Activated CD8-positive, alpha-beta T cell treated with anti-CD3 and anti-CD28 coated beads for 36 hours (primary cell): ENCODE data around the gene USP34. TPM values are rescaled to one million over a fixed set of nuclear protein-coding genes. Genes with fewer than 3 reads are reported as not detected.
A peak's percentile ranks its signal among the peaks of the same experiment; 100 is the strongest.

Experiments
- ATAC-seq: fragments of 200-7000 bp; cut with Tn5 transposase; one replicate; pipeline ENCODE4 v1.10.0; 2021; ENCODE audit warnings: mild to moderate bottlenecking, moderate library complexity
- CTCF ChIA-PET: fragments of 350-600 bp; sonication (Branson Sonifier 250); formaldehyde crosslinking; loops from one replicate; lab custom pipeline; 2021; ENCODE audit warnings: antibody characterized with exemption; lab: Charles Lee
- POLR2A ChIA-PET: fragments of 350-600 bp; sonication (Branson Sonifier 250); formaldehyde crosslinking; loops from one replicate; lab custom pipeline; 2021; ENCODE audit warnings: antibody characterized with exemption; lab: Charles Lee
- DNase-seq: peaks from one replicate; pipeline ENCODE4 v3.0.0-alpha.2; 2020
- H3K27ac Mint-ChIP-seq: one replicate; pipeline ENCODE4 v1.8.0; 2021; ENCODE audit warnings: mild to moderate bottlenecking, mixed read lengths
- H3K27me3 Mint-ChIP-seq: one replicate; pipeline ENCODE4 v1.8.0; 2021; ENCODE audit warnings: mixed read lengths
- H3K36me3 Mint-ChIP-seq: one replicate; pipeline ENCODE4 v1.8.0; 2021; ENCODE audit warnings: low read depth, mixed read lengths
- H3K4me1 Mint-ChIP-seq: one replicate; pipeline ENCODE4 v1.8.0; 2021; ENCODE audit warnings: low read depth, mixed read lengths
- H3K4me3 Mint-ChIP-seq: one replicate; pipeline ENCODE4 v1.8.0; 2021; ENCODE audit warnings: mild to moderate bottlenecking, moderate library complexity, mixed read lengths
- H3K9me3 Mint-ChIP-seq: one replicate; pipeline ENCODE4 v1.8.0; 2021; ENCODE audit warnings: mixed read lengths
- intact Hi-C: fragments of 100-400 bp; cut with micrococcal nuclease; formaldehyde crosslinking; loops from one replicate; pipeline ENCODE4 v1.10.0; 2022
- total RNA-seq, 2 experiments: library from RNA; stranded (reverse); gene quantifications; one replicate each; pipeline ENCODE4 v1.2.3, GENCODE V29; 2021
- TF ChIP-seq, protein P1 (sequence below): fragments of 200-600 bp; IDR thresholded peaks from one replicate; pipeline ENCODE4 v1.8.0; 2022; ENCODE audit warnings: antibody characterized with exemption, mild to moderate bottlenecking

USP34 gene
- total RNA-seq, 2 experiments from 2014 or later, result 69.0 to 71.3 TPM

DNA sequence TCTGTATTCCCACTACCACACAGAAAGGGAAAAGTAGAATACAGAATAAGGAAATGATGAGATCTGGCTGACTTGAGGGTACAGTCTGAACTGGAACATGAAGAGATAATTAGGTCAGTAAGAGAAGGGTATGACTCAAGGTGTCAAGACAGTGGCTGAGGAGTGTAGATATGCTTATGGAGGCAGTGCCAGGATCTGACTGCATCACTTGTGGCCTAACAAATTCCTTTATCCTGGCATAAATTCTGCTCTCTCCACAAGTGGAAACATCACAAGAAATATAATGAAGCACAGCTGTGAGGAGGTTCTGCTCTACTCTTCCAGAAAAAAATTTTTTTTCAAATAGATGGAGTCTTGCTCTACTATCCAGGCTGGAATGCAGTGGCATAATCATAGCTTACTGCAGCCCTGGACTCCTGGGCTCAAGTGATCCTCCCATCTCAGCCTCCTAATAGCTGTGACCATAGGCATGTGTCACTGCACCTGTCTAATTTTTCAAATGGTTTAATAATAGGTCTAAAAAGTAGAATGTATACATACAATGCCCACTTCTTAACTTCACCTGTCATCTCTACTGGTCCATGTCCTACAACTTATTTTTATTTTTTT, 223.6 kb downstream of the USP34 start:
- ATAC-seq (no peak), DNase-seq (no peak)
- ChIA-PET CTCF (no interaction called here), POLR2A (no interaction called here)
- Mint-ChIP-seq H3K36me3 (peaks cover 21% of the 10 kb centered on the region), H3K27me3 (no peaks in the 10 kb centered on the region), H3K4me3 (no peak overlapping the region), H3K4me1 (peaks cover 3% of the 10 kb centered on the region), H3K9me3 (no peaks in the 10 kb centered on the region), H3K27ac (no peak overlapping the region)
- intact Hi-C loops, result no loop called here
- TF ChIP-seq, protein P1, sequence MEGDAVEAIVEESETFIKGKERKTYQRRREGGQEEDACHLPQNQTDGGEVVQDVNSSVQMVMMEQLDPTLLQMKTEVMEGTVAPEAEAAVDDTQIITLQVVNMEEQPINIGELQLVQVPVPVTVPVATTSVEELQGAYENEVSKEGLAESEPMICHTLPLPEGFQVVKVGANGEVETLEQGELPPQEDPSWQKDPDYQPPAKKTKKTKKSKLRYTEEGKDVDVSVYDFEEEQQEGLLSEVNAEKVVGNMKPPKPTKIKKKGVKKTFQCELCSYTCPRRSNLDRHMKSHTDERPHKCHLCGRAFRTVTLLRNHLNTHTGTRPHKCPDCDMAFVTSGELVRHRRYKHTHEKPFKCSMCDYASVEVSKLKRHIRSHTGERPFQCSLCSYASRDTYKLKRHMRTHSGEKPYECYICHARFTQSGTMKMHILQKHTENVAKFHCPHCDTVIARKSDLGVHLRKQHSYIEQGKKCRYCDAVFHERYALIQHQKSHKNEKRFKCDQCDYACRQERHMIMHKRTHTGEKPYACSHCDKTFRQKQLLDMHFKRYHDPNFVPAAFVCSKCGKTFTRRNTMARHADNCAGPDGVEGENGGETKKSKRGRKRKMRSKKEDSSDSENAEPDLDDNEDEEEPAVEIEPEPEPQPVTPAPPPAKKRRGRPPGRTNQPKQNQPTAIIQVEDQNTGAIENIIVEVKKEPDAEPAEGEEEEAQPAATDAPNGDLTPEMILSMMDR, result no peak

DNA sequence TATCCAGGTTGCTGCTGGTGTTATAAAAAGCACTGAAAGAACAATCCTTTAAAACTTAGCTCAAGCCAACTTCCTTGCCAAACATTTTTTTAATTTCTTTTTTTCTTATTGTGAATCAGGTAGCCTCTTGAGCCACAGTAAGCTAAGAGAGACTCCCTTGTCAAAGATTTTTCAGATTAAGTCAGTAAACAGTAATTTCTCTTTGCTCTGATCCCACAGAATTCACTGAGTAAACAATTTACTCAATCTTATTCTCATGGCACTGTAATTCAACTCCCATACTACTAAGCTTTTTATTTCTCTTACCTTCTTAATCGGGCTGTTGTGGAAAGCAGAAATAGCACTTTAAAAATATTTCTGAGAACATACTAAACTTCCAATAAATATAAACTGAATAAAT, 226.2 kb downstream of the USP34 start:
- Mint-ChIP-seq H3K27ac (peak overlapping the region; percentile 53), H3K27me3 (no peaks in the 10 kb centered on the region), H3K36me3 (peaks cover 34% of the 10 kb centered on the region), H3K9me3 (no peaks in the 10 kb centered on the region), H3K4me1 (peaks cover 4% of the 10 kb centered on the region), H3K4me3 (no peak overlapping the region)
- TF ChIP-seq, protein P1, result no peak
- ChIA-PET POLR2A (no interaction called here), CTCF (interaction anchor here (0.6 to 1.0 kb wide), 2 partner anchors 11 to 188 kb away, joined by 3 to 4 read pairs; no protein-coding TSS in a partner anchor)
- no peak for DNase-seq
- intact Hi-C loops, result no loop called here
- no peak for ATAC-seq

DNA sequence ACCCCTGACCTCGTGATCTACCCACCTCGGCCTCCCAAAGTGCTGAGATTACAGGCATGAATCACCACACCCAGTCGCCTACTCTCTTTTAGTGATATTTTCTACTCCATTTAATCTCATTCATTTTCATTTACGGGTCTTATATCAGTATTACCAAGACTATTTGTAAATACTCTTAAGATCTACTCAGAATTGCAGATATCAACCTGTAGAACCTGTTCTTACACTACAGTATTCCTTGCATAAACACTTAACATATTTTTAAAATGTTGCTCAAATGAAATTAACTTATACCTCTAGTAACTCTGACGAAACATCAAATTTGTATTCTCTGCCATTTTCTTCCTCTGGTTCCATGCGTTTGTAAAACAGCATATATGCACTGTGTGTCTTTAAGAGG, 229.6 kb downstream of the USP34 start:
- peaks cover 17% of the 10 kb centered on the region for H3K4me1 Mint-ChIP-seq
- no peaks in the 10 kb centered on the region for H3K27me3 Mint-ChIP-seq
- ATAC-seq, result no peak
- H3K27ac Mint-ChIP-seq, result no peak overlapping the region
- peaks cover 35% of the 10 kb centered on the region for H3K36me3 Mint-ChIP-seq
- intact Hi-C loops, result no loop called here
- no peak overlapping the region for H3K4me3 Mint-ChIP-seq
- TF ChIP-seq, protein P1, result no peak
- CTCF ChIA-PET, result no interaction called here
- H3K9me3 Mint-ChIP-seq, result no peaks in the 10 kb centered on the region
- POLR2A ChIA-PET, result no interaction called here
- DNase-seq, result no peak

DNA sequence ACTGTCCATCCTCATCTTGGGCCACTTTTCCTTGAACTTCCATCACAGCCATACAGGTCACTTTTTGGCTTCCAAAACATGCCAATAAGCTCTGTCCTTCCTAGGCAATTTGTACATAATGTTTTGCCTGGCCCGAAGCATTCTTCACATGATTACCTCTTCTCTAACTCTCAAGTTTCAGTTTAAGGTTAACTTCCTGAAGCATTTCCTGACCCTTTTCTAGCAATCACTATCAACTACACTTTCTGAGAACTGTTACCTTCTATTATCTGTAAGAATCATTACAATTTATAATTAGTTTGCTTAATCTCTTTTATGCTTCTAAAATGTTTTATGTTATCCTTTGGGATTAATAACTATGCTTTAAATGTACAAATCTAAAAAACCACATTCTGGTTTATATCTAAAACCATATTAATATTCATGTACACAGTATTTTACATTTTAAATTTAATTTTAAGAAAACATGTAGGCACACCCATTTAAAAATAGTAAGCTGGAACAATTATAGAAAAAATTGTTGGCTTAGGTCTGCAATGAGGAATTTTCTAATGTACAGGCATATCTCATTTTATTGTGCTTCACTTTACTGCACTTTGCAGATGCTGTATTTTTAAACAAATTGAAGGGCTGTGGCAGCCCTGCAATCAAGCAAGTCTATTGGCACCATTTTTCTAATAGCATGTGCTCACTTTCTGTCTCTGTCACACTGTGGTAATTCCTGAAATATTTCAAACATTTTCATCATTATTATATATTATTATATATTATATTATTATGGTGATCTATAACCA, 232.5 kb downstream of the USP34 start:
- intact Hi-C loops, result no loop called here
- DNase-seq, result no peak
- H3K36me3 Mint-ChIP-seq, result peaks cover 25% of the 10 kb centered on the region
- H3K27me3 Mint-ChIP-seq, result no peaks in the 10 kb centered on the region
- H3K4me3 Mint-ChIP-seq, result no peak overlapping the region
- ChIA-PET CTCF (interaction anchor here (1.5 kb wide), 1 partner anchor 17 kb away, joined by 5 read pairs; no protein-coding TSS in a partner anchor), POLR2A (interaction anchor here (0.7 to 0.9 kb wide), 2 partner anchors 18 to 22 kb away, joined by 3 to 4 read pairs; no protein-coding TSS in a partner anchor)
- TF ChIP-seq, protein P1, result no peak
- H3K9me3 Mint-ChIP-seq, result no peaks in the 10 kb centered on the region
- peak overlapping the region; percentile 89 for H3K27ac Mint-ChIP-seq
- H3K4me1 Mint-ChIP-seq, result peaks cover 17% of the 10 kb centered on the region
- no peak for ATAC-seq

DNA sequence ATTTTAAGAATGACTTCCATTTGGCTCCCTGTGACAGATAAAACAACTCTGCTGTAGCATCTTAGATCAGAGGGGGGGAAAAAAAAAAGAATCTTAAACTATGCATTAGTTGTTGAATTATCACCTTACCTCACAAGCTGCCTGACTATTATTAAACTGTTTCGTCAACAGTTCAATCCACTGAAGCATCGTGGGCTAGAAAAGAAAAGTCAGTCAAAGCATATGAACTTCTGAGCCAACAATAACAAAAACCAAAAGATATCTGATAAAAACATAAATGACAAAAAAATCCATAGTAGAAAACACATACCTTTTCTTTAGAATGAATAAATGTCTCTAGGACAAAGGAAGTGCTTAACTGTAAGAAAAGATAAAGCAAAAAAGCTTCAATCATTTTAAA, 235.2 kb downstream of the USP34 start:
- POLR2A ChIA-PET, result no interaction called here
- Mint-ChIP-seq H3K4me1 (peaks cover 13% of the 10 kb centered on the region), H3K27me3 (no peaks in the 10 kb centered on the region), H3K36me3 (peaks cover 26% of the 10 kb centered on the region), H3K4me3 (no peak overlapping the region), H3K27ac (no peak overlapping the region), H3K9me3 (no peaks in the 10 kb centered on the region)
- DNase-seq, result no peak
- CTCF ChIA-PET, result no interaction called here
- ATAC-seq, result no peak
- intact Hi-C loops, result no loop called here
- TF ChIP-seq, protein P1, result no peak
